SK-N-SH (cell line): ENCODE data around the gene LTBR. TPM values are rescaled to one million over a fixed set of nuclear protein-coding genes. Genes with fewer than 3 reads are reported as not detected.

Experiments
- CTCF ChIA-PET: fragments of 300-600, 350-600 bp; formaldehyde crosslinking; extraction: SDS; loops from one replicate; lab custom pipeline; 2021; lab: Yijun Ruan, JAX
- POLR2A ChIA-PET: fragments of 350-600 bp; sonication (Branson Sonifier 250); formaldehyde crosslinking; extraction: SDS; loops from one replicate; lab custom pipeline; 2020; ENCODE audit warnings: antibody characterized with exemption, inconsistent platforms; lab: Yijun Ruan, JAX
- DNase-seq: peaks from one replicate; pipeline ENCODE4 v3.0.0; 2012
- H2AFZ ChIP-seq: fragments of 200-600 bp; sonication (generic); 2 replicates; pipeline ENCODE4 v1.8.1; 2016; ENCODE audit warnings: antibody characterized with exemption, mild to moderate bottlenecking, low read depth
- H3F3A ChIP-seq: fragments of 200-600 bp; sonication (generic); replicated peaks from 2 replicates; pipeline ENCODE3; 2016; ENCODE audit warnings: antibody characterized with exemption, mild to moderate bottlenecking; ENCODE audit not compliant: insufficient read depth
- H3K27ac ChIP-seq, 2 experiments: fragments of 200-500 bp in 1 of 2; fragments of 200-600 bp in 1 of 2; sonication (Bioruptor generic) in 1 of 2; sonication (generic), shearing (Covaris generic) in 1 of 2; 2 replicates each; pipeline versions ENCODE4 v1.5.1 to v1.6.1; 2014 to 2016; ENCODE audit warnings: low read depth in 2 of 2, inconsistent platforms in 1 of 2, low read length in 1 of 2, mild to moderate bottlenecking in 1 of 2, mixed read lengths in 1 of 2
- H3K27me3 ChIP-seq: fragments of 200-600 bp; sonication (generic), shearing (Covaris generic); 2 replicates; pipeline ENCODE4 v1.6.1; 2016; ENCODE audit warnings: mixed run types; ENCODE audit not compliant: insufficient read depth
- H3K36me3 ChIP-seq, 2 experiments: fragments of 200-500 bp in 1 of 2; fragments of 200-600 bp in 1 of 2; sonication (Bioruptor generic) in 1 of 2; sonication (generic) in 1 of 2; replicated peaks in 1 of 2; 2 replicates each; pipeline versions ENCODE3 to v1.5.1; 2014 to 2016; ENCODE audit warnings: low read length in 1 of 2, mild to moderate bottlenecking in 1 of 2; ENCODE audit not compliant: insufficient read depth in 2 of 2, control insufficient read depth in 1 of 2
- H3K4me1 ChIP-seq, 2 experiments: fragments of 200-500 bp in 1 of 2; fragments of 200-600 bp in 1 of 2; sonication (Bioruptor generic) in 1 of 2; sonication (generic), shearing (Covaris generic) in 1 of 2; 2 replicates each; pipeline versions ENCODE4 v1.5.1 to v1.6.1; 2014 to 2016; ENCODE audit warnings: low read depth in 1 of 2, low read length in 1 of 2, mixed run types in 1 of 2; ENCODE audit not compliant: insufficient read depth in 2 of 2, control insufficient read depth in 1 of 2
- H3K4me2 ChIP-seq: fragments of 200-600 bp; sonication (generic), shearing (Covaris generic); 2 replicates; pipeline ENCODE4 v1.6.1; 2017; ENCODE audit warnings: mixed run types
- H3K4me3 ChIP-seq, 2 experiments: fragments of 200-500 bp in 1 of 2; fragments of 200-600 bp in 1 of 2; sonication (Bioruptor generic) in 1 of 2; sonication (generic), shearing (Covaris generic) in 1 of 2; 2 replicates each; pipeline versions ENCODE4 v1.5.1 to v1.8.1; 2014 to 2016; ENCODE audit warnings: low read depth in 2 of 2, inconsistent platforms in 1 of 2, low read length in 1 of 2, mild to moderate bottlenecking in 1 of 2, mixed read lengths in 1 of 2, moderate library complexity in 1 of 2
- H3K79me2 ChIP-seq: fragments of 200-600 bp; sonication (generic); 2 replicates; pipeline ENCODE4 v1.8.1; 2017; ENCODE audit warnings: mild to moderate bottlenecking; ENCODE audit not compliant: insufficient read depth
- H3K9ac ChIP-seq: fragments of 200-600 bp; sonication (generic); 2 replicates; pipeline ENCODE4 v1.6.1; 2017; ENCODE audit warnings: mixed run types
- H3K9me2 ChIP-seq: fragments of 200-600 bp; sonication (generic); 2 replicates; pipeline ENCODE4 v1.6.1; 2017; ENCODE audit warnings: mixed run types
- H3K9me3 ChIP-seq: fragments of 200-600 bp; sonication (generic); 2 replicates; pipeline ENCODE4 v1.6.1; 2017; ENCODE audit warnings: mixed run types, mild to moderate bottlenecking, moderate library complexity
- H4K20me1 ChIP-seq: fragments of 200-600 bp; sonication (generic); 2 replicates; pipeline ENCODE4 v1.6.1; 2017; ENCODE audit warnings: mild to moderate bottlenecking, mixed run types; ENCODE audit not compliant: insufficient read depth
- CHD2 ChIP-seq: fragments of 150-350 bp; IDR thresholded peaks from 2 replicates; pipeline ENCODE4 v1.6.1; 2018; ENCODE audit warnings: low read length; ENCODE audit not compliant: partially characterized antibody
- FOXJ3 ChIP-seq: sonication (generic); formaldehyde crosslinking; IDR thresholded peaks from 2 replicates; pipeline ENCODE4 v1.5.1; 2020; ENCODE audit warnings: mild to moderate bottlenecking, missing genetic modification reagents
- GATA2 ChIP-seq: sonication (generic); formaldehyde crosslinking; IDR thresholded peaks from 2 replicates; pipeline ENCODE4 v1.5.0; 2020; ENCODE audit warnings: mild to moderate bottlenecking, missing genetic modification reagents
- MAX ChIP-seq: IDR thresholded peaks from 2 replicates; pipeline ENCODE4 v1.4.0; 2012; ENCODE audit warnings: low read depth
- MXI1 ChIP-seq: IDR thresholded peaks from 2 replicates; pipeline ENCODE4 v1.6.1; 2012; ENCODE audit warnings: mild to moderate bottlenecking, low read depth, low read length, improper control_type of control experiment
- NRF1 ChIP-seq: IDR thresholded peaks from 2 replicates; pipeline ENCODE4 v1.6.1; 2012; ENCODE audit warnings: low read depth, mild to moderate bottlenecking, low read length
- PBX3 ChIP-seq: IDR thresholded peaks from 2 replicates; pipeline ENCODE4; 2012
- POLR2AphosphoS5 ChIP-seq: IDR thresholded peaks from 2 replicates; pipeline ENCODE4 v1.6.1; 2012; ENCODE audit warnings: low read depth, low read length
- REST ChIP-seq: IDR thresholded peaks from 2 replicates; pipeline ENCODE4 v1.6.1; 2012; ENCODE audit warnings: mild to moderate bottlenecking, low read depth, low read length, moderate library complexity
- RXRA ChIP-seq: IDR thresholded peaks from 2 replicates; pipeline ENCODE4 v1.4.0; 2012; ENCODE audit warnings: low read depth, mild to moderate bottlenecking, borderline replicate concordance
- SIN3A ChIP-seq: IDR thresholded peaks from 2 replicates; pipeline ENCODE4 v1.6.1; 2012; ENCODE audit warnings: low read depth, mild to moderate bottlenecking, low read length, moderate library complexity, borderline replicate concordance
- TAF1 ChIP-seq: IDR thresholded peaks from 2 replicates; pipeline ENCODE4 v1.6.1; 2012; ENCODE audit warnings: low read depth, mild to moderate bottlenecking, low read length, moderate library complexity, borderline replicate concordance
- YY1 ChIP-seq: IDR thresholded peaks from 2 replicates; pipeline ENCODE4 v1.4.0; 2012; ENCODE audit warnings: low read depth, mild to moderate bottlenecking
- WGBS: methylation state at CpG from one replicate; pipeline ENCODE4 v1.1.6; 2017; ENCODE audit warnings: low lambda C conversion rate; 5-methylcytosine and 5-hydroxymethylcytosine counted together
- polyA plus RNA-seq, 3 experiments: library from polyadenylated mRNA; depleted of rRNA; stranded (reverse); fragments of >200 nt; gene quantifications; 2 replicates each; pipeline ENCODE4 v1.2.3, GENCODE V29; 2012

LTBR gene
- polyA plus RNA-seq, 1 of the 3 experiments (the other 2 are of a cell fraction) = 0.12 TPM

GRCh38 chr12:6340032-6340638 is 43.8 kb upstream of the LTBR start (continued):
- TF ChIP-seq GATA2 = no peak
- TF ChIP-seq NRF1 = no peak

- H2AFZ ChIP-seq = no peak overlapping the region
- H3K36me3 ChIP-seq = no peaks in the 10 kb centered on the region
- peak overlapping the region; percentile 88 for H3K4me2 ChIP-seq
- peaks cover 16% of the 10 kb centered on the region for H3F3A ChIP-seq
- TF ChIP-seq RXRA = no peak
- H3K27ac ChIP-seq = peak overlapping the region; percentile 88 to 100
- H3K9me3 ChIP-seq = no peaks in the 10 kb centered on the region
- peaks cover 7% of the 10 kb centered on the region; the same call in 1 of the 2 replicates for H4K20me1 ChIP-seq
- CTCF ChIA-PET = interaction anchor here (0.9 to 1.6 kb wide), 5 partner anchors 15 to 125 kb away, joined by 3 to 5 read pairs (median 3); no protein-coding TSS in a partner anchor
- no peaks in the 10 kb centered on the region for H3K9me2 ChIP-seq
- POLR2A ChIA-PET = interaction anchor here (0.6 kb wide), 1 partner anchor 11 kb away, joined by 3 read pairs; no protein-coding TSS in a partner anchor
- peak overlapping the region; percentile 77 to 99 for H3K4me3 ChIP-seq
- H3K4me1 ChIP-seq = peaks cover 42% of the 10 kb centered on the region in 2 experiments; a peak in 3 of 4 replicates
- no peaks in the 10 kb centered on the region for H3K27me3 ChIP-seq
- WGBS = 11% methylated on average over 14 of the region's 15 CpGs
- H3K9ac ChIP-seq = peak overlapping the region; percentile 99
- DNase-seq = no peak
- H3K79me2 ChIP-seq = peaks cover 61% of the 10 kb centered on the region
Observed at GRCh38 chr12:6340745-6341416, 43.1 kb upstream of the LTBR start.

- H3K9me3 ChIP-seq = no peaks in the 10 kb centered on the region
- no peaks in the 10 kb centered on the region for H3K9me2 ChIP-seq
- H4K20me1 ChIP-seq = peaks cover 7% of the 10 kb centered on the region; the same call in 1 of the 2 replicates
- peak within 1 kb of the TSS; percentile 82; the same call in 1 of the 2 replicates for H2AFZ ChIP-seq
- H3F3A ChIP-seq = peaks cover 13% of the 10 kb centered on the region
- peaks cover 61% of the 10 kb centered on the region for H3K79me2 ChIP-seq
- POLR2A ChIA-PET = no interaction called here
- peaks cover 35 to 42% of the 10 kb centered on the region in 2 experiments; a peak in 3 of 4 replicates for H3K4me1 ChIP-seq
- TF ChIP-seq REST (peak; percentile 37; the same call in 1 of the 2 replicates), CHD2 (peak; percentile 29), RXRA (no peak), YY1 (0 out of 2 replicates have a peak, but pooled peaks have one; percentile 20), PBX3 (no peak; the same call in 1 of the 2 replicates), TAF1 (peak; percentile 80), MXI1 (peak; percentile 57; the same call in 1 of the 2 replicates), NRF1 (no peak), POLR2AphosphoS5 (peak; percentile 91), FOXJ3 (CRISPR knock-in tag) (0 out of 2 replicates have a peak, but pooled peaks have one; percentile 22), SIN3A (peak; percentile 56; the same call in 1 of the 2 replicates), MAX (peak; percentile 62; the same call in 1 of the 2 replicates)
- TF ChIP-seq, all 33 proteins: peak for 9
- H3K27ac ChIP-seq = peak within 1 kb of the TSS; percentile 88 to 100
- H3K36me3 ChIP-seq = no peaks in the 10 kb centered on the region
- CTCF ChIA-PET = interaction anchor here (1.0 to 1.6 kb wide), 4 partner anchors 15 to 196 kb away, joined by 3 to 5 read pairs (median 3); no protein-coding TSS in a partner anchor
- WGBS = 1% methylated on average over 20 of the region's 21 CpGs
- H3K4me2 ChIP-seq = peak within 1 kb of the TSS; percentile 88
- H3K4me3 ChIP-seq = peak within 1 kb of the TSS; percentile 77 to 99
- H3K27me3 ChIP-seq = no peaks in the 10 kb centered on the region
- DNase-seq = peak; percentile 83
- H3K9ac ChIP-seq = peak within 1 kb of the TSS; percentile 99
Observed at GRCh38 chr12:6341417-6342139, 42.4 kb upstream of the LTBR start, which contains the start of gene TNFRSF1A. TNFRSF1A (minus strand) TSS chr12:6342076; CDS start chr12:6341814, 262 bp downstream.
